Smooth muscle cell (in vitro differentiated cells): ENCODE data around the gene GRHL1. TPM values are rescaled to one million over a fixed set of nuclear protein-coding genes. Genes with fewer than 3 reads are reported as not detected.

Experiments used
- DNase-seq: peaks from one replicate; lab custom pipeline; 2025; ENCODE audit not compliant: unreplicated experiment; lab: John Stamatoyannopoulos, UW
- H2AFZ ChIP-seq: fragments of 200-600 bp; sonication (generic); 2 replicates; pipeline ENCODE4 v1.6.0; 2016; ENCODE audit warnings: antibody characterized with exemption, low read depth, mild to moderate bottlenecking
- H3F3A ChIP-seq: fragments of 200-600 bp; sonication (generic); 2 replicates; pipeline ENCODE4 v1.6.0; 2017; ENCODE audit warnings: antibody characterized with exemption, low read depth
- H3K27ac ChIP-seq: fragments of 200-600 bp; sonication (generic); 2 replicates; pipeline ENCODE4 v1.5.1; 2016; ENCODE audit warnings: low read depth, mild to moderate bottlenecking
- H3K27me3 ChIP-seq: fragments of 200-600 bp; sonication (generic); 2 replicates; pipeline ENCODE4 v1.6.1; 2016; ENCODE audit warnings: low read depth, mild to moderate bottlenecking
- H3K36me3 ChIP-seq: fragments of 200-600 bp; sonication (generic); 2 replicates; pipeline ENCODE4 v1.5.1; 2016; ENCODE audit warnings: low read depth
- H3K4me1 ChIP-seq: fragments of 200-600 bp; sonication (generic); 2 replicates; pipeline ENCODE4 v1.5.1; 2016; ENCODE audit warnings: low read depth
- H3K4me2 ChIP-seq: fragments of 200-600 bp; sonication (generic); 2 replicates; pipeline ENCODE4 v1.6.0; 2016; ENCODE audit warnings: mild to moderate bottlenecking
- H3K4me3 ChIP-seq: fragments of 200-600 bp; sonication (generic); 2 replicates; pipeline ENCODE4 v1.5.1; 2016; ENCODE audit warnings: mild to moderate bottlenecking
- H3K79me2 ChIP-seq: fragments of 200-600 bp; sonication (generic); 2 replicates; pipeline ENCODE4 v1.6.0; 2016; ENCODE audit warnings: low read depth, mild to moderate bottlenecking
- H3K9ac ChIP-seq: fragments of 200-600 bp; sonication (generic); 2 replicates; pipeline ENCODE4 v1.6.0; 2016; ENCODE audit warnings: low read depth
- H3K9me3 ChIP-seq: fragments of 200-600 bp; sonication (generic); replicated peaks from 2 replicates; pipeline ENCODE4 v1.5.1; 2016; ENCODE audit warnings: low read depth
- H4K20me1 ChIP-seq: fragments of 200-600 bp; sonication (generic); 2 replicates; pipeline ENCODE4 v1.6.0; 2016; ENCODE audit warnings: low read depth
- CTCF ChIP-seq: fragments of 200-600 bp; sonication (generic); IDR thresholded peaks from 2 replicates; pipeline ENCODE4 v1.5.1; 2017; ENCODE audit warnings: borderline replicate concordance, mild to moderate bottlenecking, antibody characterized with exemption; ENCODE audit not compliant: insufficient read depth, poor library complexity, severe bottlenecking
- WGBS: methylation state at CpG from one replicate; pipeline ENCODE4 v1.1.7; 2016; ENCODE audit warnings: low lambda C conversion rate; 5-methylcytosine and 5-hydroxymethylcytosine counted together
- polyA plus RNA-seq: library from polyadenylated mRNA; unstranded; fragments of >200 nt; fragmentation: Nextera tagmentation; extraction: Ambion mirVana; gene quantifications from 2 replicates; pipeline ENCODE4 v1.2.1, GENCODE V29; 2016
- total RNA-seq: library from RNA; depleted of rRNA; stranded (reverse); fragments of >200 nt; gene quantifications from 2 replicates; pipeline ENCODE4 v1.2.3, GENCODE V29; 2014

The GRHL1 gene
- total and polyA plus RNA-seq, 2 experiments from 2014 or later, result 2.0 to 26.8 TPM

DNA sequence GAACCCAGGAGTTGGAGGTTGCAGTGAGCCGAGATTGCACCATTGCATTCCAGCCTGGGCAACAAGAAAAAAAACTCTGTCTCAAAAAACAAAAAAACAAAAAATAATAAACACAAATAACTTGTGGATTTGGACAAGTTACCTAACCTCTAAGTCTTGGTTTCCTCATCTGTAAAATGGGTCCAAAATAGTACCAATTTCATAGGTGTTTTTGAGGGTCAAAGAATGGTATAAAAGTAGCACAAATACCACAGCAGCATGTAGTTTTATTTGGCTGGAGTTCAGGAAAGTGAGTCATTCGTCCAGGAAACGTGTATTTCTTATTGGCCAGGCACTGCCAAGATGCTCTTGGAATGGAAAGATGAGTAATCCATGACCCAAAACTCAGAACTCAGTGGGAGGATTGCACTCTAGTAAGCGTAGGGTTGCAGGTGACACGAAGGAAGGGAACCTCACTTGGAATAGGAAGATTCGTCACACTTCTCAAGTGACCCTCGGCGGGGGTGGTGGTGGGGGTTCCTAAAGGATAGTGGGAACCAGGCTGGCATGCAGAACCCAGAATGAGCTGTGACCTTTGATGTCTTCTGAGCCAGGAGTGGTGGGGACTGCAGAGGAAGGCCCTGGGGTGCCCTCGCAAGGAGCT, 24.4 kb downstream of the GRHL1 start:
- Histone ChIP-seq H3K4me2 (no peak overlapping the region), H3K4me3 (no peak overlapping the region), H2AFZ (no peak overlapping the region), H3K27me3 (no peaks in the 10 kb centered on the region), H3K9ac (no peak overlapping the region), H4K20me1 (no peaks in the 10 kb centered on the region), H3K4me1 (peaks cover 26% of the 10 kb centered on the region), H3K36me3 (no peaks in the 10 kb centered on the region), H3K9me3 (no peaks in the 10 kb centered on the region), H3K79me2 (no peaks in the 10 kb centered on the region), H3K27ac (peak overlapping the region; percentile 21), H3F3A (peaks cover 23% of the 10 kb centered on the region)
- DNase-seq, result no peak
- 64% methylated on average over 9 of the region's 9 CpGs for WGBS
- TF ChIP-seq CTCF, result no peak

- no peak for TF ChIP-seq CTCF
- WGBS, result 89% methylated on average over 6 of the region's 6 CpGs
- Histone ChIP-seq H3K36me3 (no peaks in the 10 kb centered on the region), H3K9me3 (no peaks in the 10 kb centered on the region), H3K9ac (no peak overlapping the region), H3K27me3 (no peaks in the 10 kb centered on the region), H3K27ac (no peak overlapping the region), H3F3A (peaks cover 10% of the 10 kb centered on the region), H3K79me2 (no peaks in the 10 kb centered on the region), H3K4me1 (no peaks in the 10 kb centered on the region), H2AFZ (no peak overlapping the region), H3K4me2 (no peak overlapping the region), H3K4me3 (no peak overlapping the region), H4K20me1 (no peaks in the 10 kb centered on the region)
- DNase-seq, result no peak
Measured at GRCh38 chr2:9979977-9980376, 28.5 kb downstream of the GRHL1 start.

DNA sequence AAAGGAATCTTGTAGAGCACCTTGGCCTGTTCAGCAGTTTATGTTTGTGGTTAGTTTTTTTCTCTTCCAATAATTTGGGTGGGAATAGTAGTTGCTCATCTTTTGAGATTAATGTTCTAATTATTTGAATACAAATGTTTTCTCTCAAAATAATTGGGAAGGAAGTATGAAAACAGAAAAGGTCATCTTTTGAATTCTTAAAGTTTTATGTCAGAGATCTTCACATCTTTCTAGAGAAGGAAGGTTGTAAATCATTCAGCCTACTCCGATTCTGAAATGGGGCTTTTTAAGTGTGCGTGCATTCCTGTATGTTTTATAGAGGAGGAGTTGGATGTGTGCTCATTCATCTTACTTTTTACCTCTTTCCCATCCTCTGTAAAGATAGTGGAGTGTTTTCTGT, 29.0 kb downstream of the GRHL1 start:
- Histone ChIP-seq H3K4me1 (no peaks in the 10 kb centered on the region), H2AFZ (no peak overlapping the region), H3K9me3 (no peaks in the 10 kb centered on the region), H3K36me3 (no peaks in the 10 kb centered on the region), H4K20me1 (no peaks in the 10 kb centered on the region), H3K27me3 (no peaks in the 10 kb centered on the region), H3K4me2 (no peak overlapping the region), H3F3A (peaks cover 8% of the 10 kb centered on the region), H3K27ac (no peak overlapping the region), H3K9ac (no peak overlapping the region), H3K79me2 (no peaks in the 10 kb centered on the region), H3K4me3 (no peak overlapping the region)
- DNase-seq, result no peak
- TF ChIP-seq CTCF, result no peak
- WGBS, result 79% methylated on average over 2 of the region's 2 CpGs

DNA sequence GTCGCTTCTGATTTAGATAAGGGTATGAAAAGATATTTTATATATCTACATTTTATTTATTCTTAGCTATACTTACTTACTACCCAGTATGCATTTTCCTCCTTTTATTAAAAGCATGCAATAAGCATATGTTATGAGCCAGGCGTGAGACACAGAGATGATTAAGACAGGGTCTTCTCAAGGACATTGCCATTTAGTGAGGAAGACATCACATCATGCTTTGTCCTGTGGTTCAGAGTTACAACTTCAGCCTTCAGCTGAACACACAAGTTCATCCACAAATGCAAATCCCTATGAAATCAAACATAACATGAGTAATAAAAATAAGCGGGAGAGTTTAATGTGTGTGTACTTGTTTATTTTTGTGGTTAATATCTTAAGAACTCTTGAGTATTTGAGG, 30.2 kb downstream of the GRHL1 start:
- Histone ChIP-seq H3F3A (peaks cover 12% of the 10 kb centered on the region), H2AFZ (no peak overlapping the region), H3K27ac (no peak overlapping the region), H3K4me1 (no peaks in the 10 kb centered on the region), H3K79me2 (no peaks in the 10 kb centered on the region), H4K20me1 (no peaks in the 10 kb centered on the region), H3K4me3 (no peak overlapping the region), H3K4me2 (no peak overlapping the region), H3K36me3 (no peaks in the 10 kb centered on the region), H3K27me3 (no peaks in the 10 kb centered on the region), H3K9me3 (no peaks in the 10 kb centered on the region), H3K9ac (no peak overlapping the region)
- TF ChIP-seq CTCF, result no peak
- DNase-seq, result no peak
- WGBS, result 78% methylated on average over 3 of the region's 3 CpGs
